ENCODE data around the gene LIAS.
"Not testable (repeated sequence)": the region's sequence is repeated elsewhere in the genome, so short reads cannot be mapped to it uniquely, and the experiment has no call there.

LIAS gene

GRCh38 chr4:39453738-39454137 lies 5.1 kb upstream of the LIAS start:
- peaks cover 70% of the 10 kb centered on the region for H4K20me1 ChIP-seq (ENCODE audit: insufficient read depth, low read length)
- no peaks in the 10 kb centered on the region for H3K9me3 ChIP-seq (ENCODE audit: insufficient read depth, low read length)
- H3K27me3 ChIP-seq (ENCODE audit: low read depth, low read length) = no peaks in the 10 kb centered on the region
- H3K79me2 ChIP-seq (ENCODE audit: low read length) = peaks cover 38% of the 10 kb centered on the region
- H3K4me1 ChIP-seq (ENCODE audit: low read length) = peaks cover 15% of the 10 kb centered on the region
- no peak overlapping the region for H3K27ac ChIP-seq (ENCODE audit: low read length)
- no peak overlapping the region for H3K9ac ChIP-seq (ENCODE audit: low read length)
- peaks cover 86% of the 10 kb centered on the region for H3K36me3 ChIP-seq (replicated peaks; ENCODE audit: low read depth, low read length)
- TF ChIP-seq EZH2phosphoT487 (IDR thresholded peaks at IDR 0.05; ENCODE audit: low read depth) = no peak
- no peak for TF ChIP-seq CTCF (IDR thresholded peaks at IDR 0.05; ENCODE audit: low read depth, low read length)
- no peak overlapping the region for H3K4me2 ChIP-seq (ENCODE audit: low read length)
- H2AFZ ChIP-seq (ENCODE audit: low read depth, low read length) = no peak overlapping the region
- H3K4me3 ChIP-seq (ENCODE audit: low read length) = no peak overlapping the region

DNA sequence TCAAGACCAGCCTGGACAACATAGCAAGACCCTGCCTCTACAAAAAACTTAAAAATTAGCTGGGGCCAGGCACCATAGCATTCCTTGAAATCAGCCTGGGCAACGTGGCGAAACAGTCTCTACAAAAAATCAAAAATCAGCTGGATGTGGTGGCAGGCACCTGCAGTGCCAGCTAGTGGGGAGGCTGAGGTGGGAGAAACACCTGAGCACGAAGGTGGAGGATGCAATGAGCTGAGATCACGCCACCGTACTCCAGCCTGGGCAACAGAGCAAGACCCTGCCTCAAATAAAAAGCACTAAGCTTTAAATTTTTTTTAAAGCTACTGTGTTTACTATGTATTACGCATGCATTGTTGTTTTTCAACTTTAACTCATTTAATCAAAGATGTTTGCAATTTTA lies 3.4 kb upstream of the LIAS start:
- H3K4me2 ChIP-seq (ENCODE audit: low read length) = no peak overlapping the region
- peaks cover 17% of the 10 kb centered on the region for H3K4me1 ChIP-seq (ENCODE audit: low read length)
- H3K4me3 ChIP-seq (ENCODE audit: low read length) = no peak overlapping the region
- peaks cover 75% of the 10 kb centered on the region for H3K36me3 ChIP-seq (replicated peaks; ENCODE audit: low read depth, low read length)
- H3K79me2 ChIP-seq (ENCODE audit: low read length) = peaks cover 52% of the 10 kb centered on the region
- H3K9ac ChIP-seq (ENCODE audit: low read length) = no peak overlapping the region
- H3K9me3 ChIP-seq (ENCODE audit: insufficient read depth, low read length) = no peaks in the 10 kb centered on the region
- H3K27ac ChIP-seq (ENCODE audit: low read length) = no peak overlapping the region
- peaks cover 65% of the 10 kb centered on the region for H4K20me1 ChIP-seq (ENCODE audit: insufficient read depth, low read length)
- no peak overlapping the region for H2AFZ ChIP-seq (ENCODE audit: low read depth, low read length)
- TF ChIP-seq CTCF (IDR thresholded peaks at IDR 0.05; ENCODE audit: low read depth, low read length) (no peak), EZH2phosphoT487 (IDR thresholded peaks at IDR 0.05; ENCODE audit: low read depth) (no peak)
- no peaks in the 10 kb centered on the region for H3K27me3 ChIP-seq (ENCODE audit: low read depth, low read length)

GRCh38 chr4:39456946-39457763 lies 1.7 kb upstream of the LIAS start:
- H3K27me3 ChIP-seq (ENCODE audit: low read depth, low read length) = no peaks in the 10 kb centered on the region
- peak overlapping the region; percentile 86 for H3K4me2 ChIP-seq (ENCODE audit: low read length)
- H2AFZ ChIP-seq (ENCODE audit: low read depth, low read length) = no peak overlapping the region
- TF ChIP-seq CTCF (IDR thresholded peaks at IDR 0.05; ENCODE audit: low read depth, low read length) = no peak
- TF ChIP-seq EZH2phosphoT487 (IDR thresholded peaks at IDR 0.05; ENCODE audit: low read depth) = no peak
- peaks cover 20% of the 10 kb centered on the region for H3K4me1 ChIP-seq (ENCODE audit: low read length)
- H3K4me3 ChIP-seq (ENCODE audit: low read length) = peak overlapping the region; percentile 96
- H3K36me3 ChIP-seq (replicated peaks; ENCODE audit: low read depth, low read length) = peaks cover 63% of the 10 kb centered on the region
- H3K27ac ChIP-seq (ENCODE audit: low read length) = peak overlapping the region; percentile 65
- peaks cover 52% of the 10 kb centered on the region for H4K20me1 ChIP-seq (ENCODE audit: insufficient read depth, low read length)
- H3K9me3 ChIP-seq (ENCODE audit: insufficient read depth, low read length) = no peaks in the 10 kb centered on the region
- H3K9ac ChIP-seq (ENCODE audit: low read length) = peak overlapping the region; percentile 98
- peaks cover 59% of the 10 kb centered on the region for H3K79me2 ChIP-seq (ENCODE audit: low read length)

- Histone ChIP-seq H3K4me2 (ENCODE audit: low read length) (peak overlapping the region; percentile 86), H3K36me3 (replicated peaks; ENCODE audit: low read depth, low read length) (peaks cover 54% of the 10 kb centered on the region), H3K4me1 (ENCODE audit: low read length) (peaks cover 20% of the 10 kb centered on the region), H3K9ac (ENCODE audit: low read length) (peak overlapping the region; percentile 98), H4K20me1 (ENCODE audit: insufficient read depth, low read length) (peaks cover 45% of the 10 kb centered on the region), H3K79me2 (ENCODE audit: low read length) (peaks cover 59% of the 10 kb centered on the region), H3K4me3 (ENCODE audit: low read length) (peak overlapping the region; percentile 96), H3K27ac (ENCODE audit: low read length) (peak overlapping the region; percentile 65)
- not testable (repeated sequence) for H2AFZ ChIP-seq (ENCODE audit: low read depth, low read length); H3K27me3 ChIP-seq (ENCODE audit: low read depth, low read length); H3K9me3 ChIP-seq (ENCODE audit: insufficient read depth, low read length)
These were observed 723 bp upstream of the LIAS start for GRCh38 chr4:39458161-39458504.
